Stimulated activated CD4-positive, alpha-beta T cell treated with anti-CD3 and anti-CD28 coated beads, TNF-alpha, amount 100 ng/mL, for 4 hours (primary cell): ENCODE results near the gene GNG7.
"Not testable (repeated sequence)": the region's sequence is repeated elsewhere in the genome, so short reads cannot be mapped to it uniquely, and the experiment has no call there.

ENCODE experiments used
- DNase-seq, 3 experiments: peaks; one replicate each; pipeline ENCODE4 v3.0.0-alpha.2; 2020; ENCODE audit warnings: low read depth in 3 of 3

The GNG7 gene

DNA sequence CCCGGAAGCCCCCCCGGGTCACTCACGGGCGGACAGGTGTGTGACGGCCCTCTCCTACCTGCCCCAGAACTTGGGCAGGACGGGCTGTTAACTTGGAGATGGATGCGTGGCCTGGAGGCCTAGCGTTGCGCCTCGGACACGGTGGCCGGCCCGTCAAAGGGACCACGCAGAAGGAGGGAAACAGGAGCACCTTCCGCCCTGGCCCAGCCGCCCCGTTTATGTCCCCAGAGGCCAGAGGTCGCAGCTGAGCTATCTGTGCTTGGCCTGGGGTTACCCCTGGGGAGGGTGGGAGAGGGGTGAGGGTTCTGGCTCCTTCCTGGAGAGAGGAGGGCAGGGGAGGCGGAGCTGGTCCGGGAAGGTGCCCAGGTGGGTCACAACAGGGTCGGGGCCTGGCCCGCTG lies 190.9 kb downstream of the GNG7 start:
- no peak for DNase-seq

DNA sequence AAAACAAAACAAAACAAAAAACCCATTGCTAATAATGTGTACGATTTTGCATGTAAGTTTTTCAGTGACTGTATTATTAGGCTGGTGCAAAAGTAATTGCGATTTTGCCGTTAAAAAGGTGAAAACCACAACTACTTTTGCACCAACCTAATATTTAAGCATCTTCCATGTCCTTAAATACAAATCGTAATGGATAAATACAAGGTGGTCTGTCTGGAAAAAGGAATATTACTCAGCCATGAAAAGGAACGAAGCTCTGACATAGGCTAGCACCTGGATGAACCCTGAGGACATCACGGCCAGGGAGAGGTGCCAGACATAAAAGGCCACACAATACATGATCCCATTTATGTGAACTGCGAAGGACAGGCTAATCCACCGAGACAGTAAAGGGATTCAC lies 193.4 kb downstream of the GNG7 start:
- no peak for DNase-seq

DNA sequence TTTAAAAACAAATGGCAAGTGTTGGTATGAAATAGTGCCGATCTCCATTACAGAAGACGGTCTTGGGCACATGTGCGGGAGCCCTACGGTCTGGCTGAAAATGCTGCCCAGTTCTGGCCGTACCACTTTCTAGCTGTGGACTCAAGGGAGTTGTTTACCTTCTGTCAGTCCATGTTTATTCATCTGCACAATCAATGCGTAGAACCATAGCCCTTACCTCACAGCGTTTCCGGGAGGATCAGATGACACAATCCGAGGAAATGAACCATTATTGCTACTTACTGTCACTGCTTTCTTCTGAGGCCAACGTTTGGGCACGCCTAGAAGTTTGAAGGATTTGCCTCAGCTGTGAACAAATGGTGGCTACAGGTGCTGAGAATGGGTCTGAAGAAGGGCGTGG lies 195.4 kb downstream of the GNG7 start:
- DNase-seq = no peak

DNA sequence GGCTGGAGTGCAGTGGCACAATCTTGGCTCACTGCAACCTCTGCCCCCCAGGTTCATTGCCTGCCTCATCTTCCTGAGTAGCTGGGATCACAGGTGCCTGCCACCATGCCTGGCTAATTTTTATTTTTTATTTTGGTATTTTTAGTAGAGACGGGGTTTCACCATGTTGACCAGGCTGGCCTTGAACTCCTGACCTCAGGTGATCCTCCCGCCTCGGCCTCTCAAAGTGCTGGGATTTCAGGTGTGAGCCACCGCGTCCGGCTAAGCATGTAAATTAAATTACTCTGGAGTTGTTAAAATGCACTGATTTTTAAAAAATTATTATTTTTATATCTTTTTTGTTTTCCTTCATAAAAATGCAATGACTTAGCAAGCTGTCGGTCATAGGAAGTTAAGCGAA lies 195.8 kb downstream of the GNG7 start:
- DNase-seq = not testable (repeated sequence)

DNA sequence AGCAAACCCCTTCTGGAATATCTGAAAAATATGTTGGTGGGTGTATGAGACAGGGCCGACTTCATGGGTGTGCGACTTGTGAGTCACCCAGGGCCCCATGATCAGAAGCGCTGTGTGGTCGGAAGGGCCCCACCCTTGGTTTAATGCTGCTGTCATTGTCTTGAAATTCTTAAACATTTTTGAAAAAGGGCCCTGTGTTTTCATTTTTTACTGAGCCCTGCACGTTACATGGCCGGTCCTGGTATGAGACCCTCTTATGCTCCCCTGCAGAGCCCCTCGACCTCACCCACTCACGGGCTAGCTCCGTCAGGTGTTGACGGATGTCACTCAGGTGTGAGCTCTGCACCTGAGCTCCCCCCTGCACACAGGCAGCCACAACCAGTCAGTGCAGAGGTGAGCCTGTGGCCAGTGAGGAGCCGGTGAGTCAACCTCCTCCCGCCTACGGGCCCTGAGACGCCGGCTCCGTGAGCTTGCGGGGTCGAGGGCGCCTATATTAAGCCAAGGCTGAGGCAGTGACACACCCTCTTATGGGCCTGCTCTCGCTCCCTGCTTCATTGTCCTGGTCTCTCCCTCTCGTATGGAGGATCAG lies 198.9 kb downstream of the GNG7 start:
- peak; percentile 38 to 56 (median 53) for DNase-seq

DNA sequence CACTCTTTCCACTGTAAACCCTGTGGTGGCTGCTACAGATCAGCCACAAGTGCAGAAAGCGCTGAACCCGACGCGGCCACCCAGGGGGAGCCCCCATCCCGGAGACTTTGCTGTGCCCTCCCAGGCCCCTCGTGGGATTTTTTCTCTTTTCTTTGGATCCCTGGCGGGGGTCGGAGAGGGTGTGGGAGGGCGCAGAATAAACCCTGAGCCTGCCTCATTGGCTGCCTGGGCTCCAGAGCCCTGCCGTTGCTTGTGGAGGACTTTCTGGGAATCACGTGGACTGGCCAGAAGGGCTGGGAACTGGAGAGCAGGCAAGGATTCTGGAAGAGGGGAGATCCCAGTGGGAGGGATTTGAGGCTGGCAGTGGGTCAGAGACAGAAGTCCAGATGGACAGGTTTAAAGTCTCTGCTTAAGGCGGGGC lies 201.6 kb downstream of the GNG7 start:
- DNase-seq = no peak

DNA sequence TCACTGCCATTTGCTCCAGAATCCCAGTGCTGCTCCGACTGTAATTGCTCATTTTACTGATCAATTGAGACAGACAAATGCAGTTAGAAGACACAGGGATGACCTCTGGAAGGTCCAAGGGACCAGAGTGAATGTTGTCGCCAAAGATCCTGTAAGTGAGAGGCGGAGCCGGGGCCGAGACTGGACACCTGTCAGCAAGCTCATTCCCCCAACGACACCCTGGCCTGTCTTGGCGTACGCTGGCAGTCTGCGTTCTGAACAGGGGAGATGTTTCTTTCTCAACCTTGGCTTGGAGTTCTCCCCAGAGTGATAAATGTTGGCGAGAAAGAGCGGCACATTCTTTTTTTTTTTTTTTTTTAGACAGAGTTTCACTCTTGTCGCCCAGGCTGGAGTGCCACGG lies 202.3 kb downstream of the GNG7 start:
- no peak for DNase-seq

DNA sequence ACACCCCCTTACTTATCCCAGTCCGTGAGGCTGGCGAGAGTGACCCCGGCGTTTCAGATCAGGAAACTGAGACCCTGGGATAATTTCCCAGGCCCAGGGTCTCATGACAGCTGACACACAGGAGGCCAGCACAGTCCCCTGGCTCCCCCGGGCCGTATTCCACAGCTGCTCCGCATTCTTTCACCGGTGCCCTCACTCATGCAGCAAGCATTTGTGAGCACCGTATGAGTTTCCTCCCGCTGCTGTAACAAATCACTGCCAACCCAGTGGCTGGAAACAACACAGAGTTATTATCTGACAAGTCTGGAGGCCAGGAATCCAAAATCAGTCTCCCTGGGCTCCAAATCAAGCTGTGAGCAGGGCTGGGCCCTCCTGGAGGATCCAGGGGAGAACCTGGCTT lies 205.3 kb downstream of the GNG7 start:
- DNase-seq = no peak

DNA sequence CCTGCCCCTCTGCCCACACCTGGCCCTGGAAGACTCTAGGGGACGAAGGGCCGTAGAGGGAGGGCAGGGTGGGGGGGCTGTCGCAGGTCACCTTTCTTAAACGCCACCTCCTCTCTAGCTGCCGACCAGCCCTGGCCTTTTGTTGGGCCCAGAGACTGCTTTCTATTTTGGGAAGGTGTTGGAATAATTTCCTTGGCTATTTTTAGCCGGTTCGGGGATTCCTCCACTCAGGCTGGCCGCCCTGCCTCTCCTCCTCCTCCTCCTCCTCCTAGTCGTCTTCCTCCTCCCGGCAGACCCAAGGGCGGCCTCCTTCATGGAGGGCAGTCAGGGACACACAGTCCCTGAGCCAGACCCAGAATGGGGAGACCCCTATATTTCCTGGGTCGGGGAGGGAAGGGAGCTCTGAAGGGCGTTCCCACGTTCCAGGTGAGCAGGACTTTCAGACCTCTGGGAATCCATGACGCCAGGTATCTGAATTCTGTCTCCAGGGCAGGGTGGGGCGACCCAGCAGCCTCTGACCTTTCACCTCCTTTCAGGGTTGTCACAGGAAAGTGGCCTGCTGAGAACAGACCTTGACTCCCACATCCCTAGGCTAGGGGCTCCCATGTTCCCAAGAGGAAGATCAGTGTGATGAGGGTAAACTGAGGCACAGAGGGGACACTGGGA lies 206.7 kb downstream of the GNG7 start:
- no peak for DNase-seq

DNA sequence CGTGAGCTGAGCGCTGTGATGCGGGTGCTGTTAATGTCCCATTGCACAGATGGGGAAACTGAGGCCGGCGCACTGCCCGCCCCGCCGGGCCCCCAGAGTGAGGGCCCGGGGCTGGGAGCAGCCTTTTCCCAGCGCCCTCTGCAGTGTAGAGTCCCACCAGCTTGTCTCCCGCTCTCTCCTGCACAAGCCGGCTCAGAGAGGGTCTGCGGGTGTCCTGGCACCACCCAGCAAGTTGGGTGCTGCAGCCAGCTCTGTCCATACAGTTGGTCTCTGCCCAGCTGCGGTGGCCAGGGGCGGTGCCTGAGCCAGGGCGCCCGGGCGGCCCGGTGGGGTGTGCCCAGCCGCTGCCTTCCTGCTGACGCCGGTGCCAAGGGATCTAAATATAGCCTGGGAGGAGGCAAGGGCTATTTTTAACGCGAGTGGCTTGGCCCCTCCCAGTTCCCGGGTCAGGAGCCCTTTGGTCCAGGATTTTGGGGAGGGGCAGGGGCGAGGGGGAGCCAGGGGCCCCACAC lies 207.3 kb downstream of the GNG7 start:
- DNase-seq = no peak

DNA sequence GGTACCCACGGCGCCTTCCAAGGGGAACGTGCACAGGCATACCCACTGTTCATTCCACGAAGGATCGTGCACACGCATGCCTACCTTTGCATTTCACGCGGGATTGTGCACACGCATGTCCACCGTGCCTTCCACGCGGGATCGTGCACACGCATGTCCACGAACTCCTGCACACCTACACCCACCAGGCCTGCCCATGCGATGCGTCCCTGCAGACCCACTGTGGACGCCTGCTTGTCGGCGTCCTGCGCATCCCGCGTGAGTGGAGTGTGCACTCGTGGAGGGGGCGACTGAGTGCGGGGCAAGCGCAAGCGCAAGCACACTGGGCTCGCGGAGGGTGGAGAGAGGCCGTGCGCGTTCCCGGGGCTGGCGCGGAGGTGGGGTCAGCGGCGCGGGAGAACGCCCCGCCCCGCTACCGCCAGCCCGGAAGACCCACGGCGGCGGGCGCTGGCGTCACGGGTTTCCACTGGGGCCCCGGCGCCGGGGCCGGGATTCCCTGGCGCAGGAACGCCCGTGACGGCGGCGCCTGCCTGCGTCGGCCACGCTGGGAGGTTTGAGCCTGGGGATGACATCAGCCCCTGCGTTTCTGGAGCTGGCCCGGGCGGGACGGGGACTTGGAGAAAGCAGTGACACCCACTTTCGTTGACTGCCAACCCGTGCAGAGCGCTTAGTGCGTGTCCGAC lies 207.9 kb downstream of the GNG7 start:
- peak in 2 of 3 experiments; percentile 22 to 36 for DNase-seq

DNA sequence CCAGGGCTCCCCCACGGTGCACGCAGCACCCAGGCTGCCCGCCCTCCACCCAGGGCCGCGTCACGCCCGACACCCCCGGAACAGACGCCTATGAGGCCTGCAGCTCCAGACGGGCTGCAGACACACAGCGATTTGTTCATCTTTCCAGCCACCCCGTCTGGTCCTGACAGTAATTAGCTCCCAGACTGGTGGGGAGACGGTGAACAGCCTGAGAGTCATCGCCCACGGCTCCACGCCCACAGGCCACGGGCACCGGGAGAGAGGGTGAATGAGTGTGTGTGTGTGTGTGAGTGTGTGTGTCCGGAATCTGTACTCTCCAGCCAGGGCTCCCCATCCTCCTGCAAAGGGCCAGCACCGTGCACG lies 208.4 kb downstream of the GNG7 start:
- DNase-seq = peak in 1 of 3 experiments; percentile 29

DNA sequence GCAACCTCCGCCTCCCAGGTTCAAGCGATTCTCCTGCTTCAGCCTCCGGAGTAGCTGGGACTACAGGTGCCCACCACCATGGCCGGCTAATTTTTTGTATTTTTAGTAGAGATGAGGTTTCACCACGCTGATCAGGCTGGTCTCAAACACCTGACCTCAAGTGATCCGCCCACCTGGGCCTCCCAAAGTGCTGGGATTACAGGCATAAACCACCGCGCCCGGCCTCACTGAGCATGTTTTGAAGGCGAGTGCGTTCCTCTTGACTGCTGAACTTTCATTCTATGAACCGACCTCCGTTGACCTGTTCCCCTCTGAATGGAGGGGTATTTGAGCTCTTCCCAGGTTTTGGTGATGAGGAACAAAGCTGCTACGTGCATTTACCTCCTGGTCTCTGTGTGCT lies 209.0 kb downstream of the GNG7 start:
- not testable (repeated sequence) for DNase-seq

DNA sequence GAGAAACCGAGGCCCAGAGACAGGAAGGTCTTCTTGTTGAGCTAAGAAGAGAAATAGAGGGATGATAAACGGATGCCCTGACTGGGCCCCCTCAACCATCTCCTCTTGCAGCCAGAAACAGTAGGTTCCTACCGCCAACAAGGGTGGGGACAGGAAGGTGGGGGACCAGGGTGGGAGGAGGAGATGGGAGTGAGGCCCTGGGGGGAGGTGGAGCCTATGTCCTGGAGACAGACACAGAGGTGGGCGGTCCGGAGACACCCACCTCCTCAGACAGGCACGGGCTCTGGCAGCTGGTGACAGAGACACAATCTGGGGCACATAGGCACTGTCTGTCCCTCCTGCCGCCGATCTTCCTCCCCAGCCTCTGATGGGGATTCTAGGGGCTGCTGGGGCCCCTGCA lies 209.6 kb downstream of the GNG7 start:
- no peak for DNase-seq

DNA sequence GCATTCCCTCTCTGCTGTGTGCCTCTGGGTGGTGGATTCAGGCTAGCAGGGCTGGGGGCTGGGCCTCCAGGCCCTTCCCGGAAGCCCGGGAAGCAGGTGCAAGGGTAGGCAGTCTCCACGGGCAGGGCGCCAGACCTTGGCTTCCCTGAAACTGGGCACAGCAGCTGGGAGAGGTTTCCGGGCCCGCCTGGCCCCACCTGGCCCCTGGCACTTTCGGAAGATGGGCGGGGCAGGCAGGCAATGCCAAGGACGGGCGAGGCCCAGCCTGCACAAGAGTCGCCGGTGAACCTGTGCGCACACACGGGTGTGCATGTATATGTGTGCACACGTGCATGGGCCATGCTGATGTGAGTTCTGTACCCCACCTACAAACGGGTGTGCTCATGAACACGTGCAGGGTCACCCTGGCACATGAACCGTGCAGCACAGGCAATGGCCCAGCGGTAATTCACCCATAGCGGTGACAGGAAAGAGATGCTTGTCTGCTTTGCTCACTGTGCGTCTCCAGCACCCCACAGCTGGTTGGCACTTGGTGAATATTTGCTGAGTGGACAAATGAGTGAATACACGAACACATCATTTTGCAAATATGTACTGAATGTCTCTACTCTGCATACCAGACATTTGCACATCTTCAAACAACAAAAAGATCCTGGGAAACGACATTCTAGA lies 211.2 kb downstream of the GNG7 start:
- no peak for DNase-seq

DNA sequence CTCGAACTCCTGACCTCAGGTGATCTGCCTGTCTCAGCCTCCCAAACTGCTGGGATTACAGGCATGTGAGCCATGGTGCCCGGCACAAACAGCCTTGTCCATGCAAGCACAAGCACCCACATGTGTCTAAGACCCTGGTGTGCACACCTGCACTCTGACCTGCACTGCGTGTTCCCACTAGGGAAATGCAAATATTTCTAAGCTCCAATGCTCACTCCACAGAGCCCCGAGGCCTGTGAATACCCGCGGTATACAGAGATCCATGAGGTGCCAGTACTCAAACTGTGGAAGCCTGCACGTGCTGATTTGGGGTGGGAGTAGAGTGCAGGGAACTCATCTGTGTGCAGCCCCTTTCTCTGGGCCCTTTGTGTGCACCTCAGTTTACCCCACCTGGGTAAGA lies 211.8 kb downstream of the GNG7 start:
- DNase-seq = no peak

DNA sequence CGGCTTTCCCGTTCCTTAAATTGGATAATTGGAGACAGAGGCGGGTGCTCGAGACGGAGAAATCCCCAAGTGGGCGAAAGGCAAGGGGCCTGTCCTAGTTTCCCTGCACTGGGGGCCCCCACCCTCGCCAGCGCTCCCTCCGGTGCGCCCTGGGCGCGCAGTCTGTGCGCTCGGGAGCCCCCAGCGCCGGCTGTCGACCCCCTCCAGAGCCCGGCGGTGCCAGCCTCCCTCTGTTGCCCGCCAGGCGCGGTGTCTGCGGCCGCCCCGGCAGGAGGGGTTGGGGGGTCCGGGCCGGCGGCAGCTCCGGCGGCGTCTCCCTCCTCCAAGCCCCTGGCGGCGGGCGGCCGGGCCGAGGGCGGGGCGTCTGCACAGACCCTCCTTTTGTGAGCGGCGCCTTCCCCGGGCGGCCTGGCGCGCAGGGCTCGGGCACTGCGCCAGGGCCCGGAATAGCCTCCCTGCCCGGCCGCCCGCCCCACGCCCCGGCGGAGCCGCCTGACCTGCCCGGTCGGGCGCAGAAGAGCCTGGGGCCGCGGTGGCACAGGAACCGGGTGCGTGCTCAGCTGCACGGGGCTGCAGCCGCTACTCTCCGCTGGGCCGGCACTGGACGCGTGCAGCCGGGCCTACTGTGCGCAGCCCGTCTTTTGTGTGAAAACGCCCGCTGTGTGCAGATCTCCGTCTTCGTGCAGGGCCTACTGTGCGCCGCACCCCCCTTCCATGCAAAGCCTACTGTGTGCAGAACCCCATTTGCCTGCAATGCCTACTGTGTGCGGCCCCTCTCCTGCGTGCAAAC lies 213.4 kb downstream of the GNG7 start:
- DNase-seq = no peak

DNA sequence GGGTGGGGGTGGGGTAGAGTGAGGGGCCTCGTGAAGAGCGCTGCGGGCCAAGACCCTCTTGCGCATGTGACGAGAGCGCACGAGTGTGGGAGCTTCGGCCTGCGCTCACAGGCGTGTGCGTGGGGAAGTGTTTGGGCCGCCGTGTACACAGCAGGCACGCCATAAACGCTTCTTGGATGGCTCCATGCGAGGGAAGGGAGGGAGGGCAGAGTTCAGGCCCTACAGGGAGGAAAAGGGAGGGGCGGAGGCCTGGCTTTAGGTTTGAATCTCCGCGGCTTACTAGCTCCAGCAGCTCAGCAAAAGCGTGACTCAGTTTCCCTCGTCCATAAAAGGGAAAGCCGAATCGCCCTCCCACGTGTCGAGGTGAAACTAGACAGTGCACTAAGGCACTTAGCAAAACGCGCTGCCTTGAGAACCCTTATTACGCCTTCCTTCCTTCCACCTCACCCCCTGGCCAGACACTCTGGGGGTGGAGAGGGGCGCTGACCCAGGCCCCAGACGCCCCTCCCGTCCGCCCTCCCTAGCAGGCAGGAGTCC lies 214.0 kb downstream of the GNG7 start:
- no peak for DNase-seq

DNA sequence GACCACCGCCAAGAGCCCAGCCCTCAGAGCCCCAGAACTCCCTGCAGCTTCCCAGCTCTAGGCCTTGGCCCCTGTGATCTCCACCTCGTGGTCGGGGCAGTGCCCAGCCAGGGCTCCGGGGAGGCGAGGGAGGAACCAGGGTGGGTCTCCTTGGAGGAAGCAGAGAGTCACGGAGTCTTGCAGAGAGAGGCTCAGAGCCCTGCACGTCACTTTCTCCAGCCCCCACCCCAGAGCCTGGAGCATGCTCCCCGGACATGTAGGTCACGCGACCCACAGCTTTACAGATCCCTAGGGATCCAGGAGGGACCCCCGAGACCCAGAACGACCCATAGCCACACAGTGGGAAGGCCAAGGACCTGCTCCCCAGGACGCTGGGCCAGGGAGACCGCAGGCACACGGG lies 214.7 kb downstream of the GNG7 start:
- no peak for DNase-seq

DNA sequence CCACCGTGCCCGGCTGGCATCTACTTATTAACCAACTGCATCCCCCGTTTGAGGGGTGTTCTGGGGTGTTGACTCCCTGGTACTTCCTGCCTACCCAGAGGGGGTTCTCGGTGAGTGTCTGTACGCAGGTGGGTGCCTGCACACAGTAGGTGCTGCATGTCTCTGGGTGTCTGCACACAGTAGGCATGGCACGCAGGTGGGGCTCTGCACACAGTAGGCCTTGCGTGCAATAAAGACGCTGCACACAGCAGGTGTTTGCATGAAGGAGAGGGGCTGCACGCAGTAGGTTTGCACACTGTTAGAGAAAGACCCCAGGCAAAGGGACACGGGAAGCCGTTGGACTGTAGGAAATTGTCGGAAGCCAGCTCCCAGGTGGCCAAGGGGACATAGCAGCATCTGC lies 215.4 kb downstream of the GNG7 start:
- DNase-seq = no peak

DNA sequence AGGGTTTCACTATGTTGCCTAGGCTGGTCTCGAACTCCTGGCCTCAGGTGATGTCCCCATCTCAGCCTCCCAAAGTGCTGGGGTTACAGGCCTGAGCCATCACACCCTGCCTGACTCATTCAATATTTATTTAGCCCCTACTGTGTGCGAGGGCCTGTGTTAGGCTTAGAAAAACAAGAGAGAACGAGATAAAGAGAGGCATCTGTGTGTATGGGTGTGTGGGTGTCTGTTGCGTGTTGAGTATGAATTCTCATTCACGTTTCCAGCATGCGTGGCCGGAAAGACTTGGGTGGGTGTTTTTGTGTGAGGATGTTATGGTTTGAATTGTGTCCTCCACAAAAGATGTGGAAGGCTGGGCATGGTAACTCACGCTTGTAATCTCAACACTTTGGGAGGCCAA lies 217.1 kb downstream of the GNG7 start:
- no peak for DNase-seq
